Activated CD8-positive, alpha-beta memory T cell treated with anti-CD3 and anti-CD28 coated beads for 36 hours (primary cell): Measurements from ENCODE around the gene RAP1A. TPM values are rescaled to one million over a fixed set of nuclear protein-coding genes. Genes with fewer than 3 reads are reported as not detected.
"Not testable (repeated sequence)": the region's sequence is repeated elsewhere in the genome, so short reads cannot be mapped to it uniquely, and the experiment has no call there.

Source experiments
- CTCF ChIA-PET: fragments of 350-600 bp; sonication (Branson Sonifier 250); formaldehyde crosslinking; loops from one replicate; lab custom pipeline; 2021; ENCODE audit warnings: antibody characterized with exemption; lab: Charles Lee
- POLR2A ChIA-PET: fragments of 350-600 bp; sonication (Branson Sonifier 250); formaldehyde crosslinking; loops from one replicate; lab custom pipeline; 2021; ENCODE audit warnings: antibody characterized with exemption; lab: Charles Lee
- total RNA-seq, 2 experiments: library from RNA; stranded (reverse); gene quantifications; one replicate each; pipeline ENCODE4 v1.2.3, GENCODE V29; 2021

Gene RAP1A
- total RNA-seq, 2 experiments from 2014 or later: 245 to 248 TPM

DNA sequence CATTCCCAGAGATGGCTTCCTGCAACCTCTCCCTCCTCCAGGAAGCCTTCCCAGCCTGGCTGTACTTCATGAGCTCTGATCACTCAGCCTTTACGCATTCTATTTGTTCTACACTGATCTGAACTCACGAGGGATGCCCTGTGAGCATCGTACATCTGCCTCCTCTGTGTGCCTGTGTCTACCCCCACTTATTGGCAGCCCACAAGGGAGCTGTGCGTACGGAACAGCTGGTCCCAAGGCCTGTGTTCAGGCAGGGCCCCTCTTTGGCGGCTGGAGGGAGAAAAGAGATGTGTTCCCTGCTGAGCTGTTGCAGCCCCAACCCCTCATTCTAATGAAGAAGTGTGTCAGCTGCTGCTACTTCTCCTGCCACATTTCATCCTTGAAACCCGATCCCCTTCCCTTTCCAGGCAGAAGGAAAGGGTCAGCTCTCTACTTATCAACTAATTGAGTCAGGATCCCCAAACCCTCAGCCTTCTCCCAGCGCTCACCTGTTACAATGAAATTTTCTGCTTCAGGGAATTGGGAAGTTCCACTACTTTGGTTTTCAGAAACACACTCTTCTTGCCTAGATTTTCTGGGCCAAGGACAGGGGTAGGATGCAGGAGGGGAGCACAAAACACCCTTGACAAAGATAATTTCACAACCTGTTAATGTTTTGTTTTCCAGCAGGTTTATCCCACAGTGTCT lies 116.4 kb downstream of the RAP1A start:
- ChIA-PET POLR2A (no interaction called here), CTCF (interaction anchor here (1.2 kb wide), 1 partner anchor 24 kb away, joined by 3 read pairs; no protein-coding TSS in a partner anchor)

DNA sequence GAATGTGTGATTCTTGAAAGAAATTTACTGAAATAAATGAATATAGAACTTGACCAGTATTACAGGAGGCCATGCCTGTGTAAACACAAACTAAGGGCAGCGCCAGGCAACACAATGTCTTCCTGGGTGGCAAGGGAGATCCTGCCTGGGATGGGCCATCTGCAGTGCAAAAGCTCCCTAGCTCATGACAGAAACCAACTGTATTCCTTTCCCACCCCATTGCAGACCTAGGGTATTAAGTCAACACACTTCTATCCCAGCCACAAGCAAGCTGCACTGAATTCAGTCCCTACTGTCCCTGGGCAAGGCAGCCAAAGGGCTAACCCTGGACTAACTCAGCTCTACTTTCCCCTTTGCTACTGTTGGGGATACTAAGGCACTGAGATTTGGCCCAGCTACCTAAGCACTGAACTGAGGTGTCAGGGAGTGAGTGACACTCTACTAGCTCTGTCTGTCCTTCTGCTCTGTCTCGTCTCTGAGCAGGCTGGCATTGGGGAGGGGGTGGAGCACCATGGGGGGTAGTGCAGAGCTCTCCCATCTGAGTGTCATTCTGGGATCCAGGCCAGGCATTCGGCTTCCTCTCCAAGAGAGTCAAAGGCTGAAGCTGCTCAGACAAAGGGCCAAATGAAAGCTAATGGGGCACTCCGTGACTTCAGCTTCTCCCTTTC lies 117.1 kb downstream of the RAP1A start:
- POLR2A ChIA-PET: interaction anchor here (0.8 kb wide), 1 partner anchor 19 kb away, joined by 5 read pairs; no protein-coding TSS in a partner anchor
- CTCF ChIA-PET: interaction anchor here (1.2 to 3.6 kb wide), 3 partner anchors 11 to 229 kb away, joined by 3 to 19 read pairs (median 8); no protein-coding TSS in a partner anchor

DNA sequence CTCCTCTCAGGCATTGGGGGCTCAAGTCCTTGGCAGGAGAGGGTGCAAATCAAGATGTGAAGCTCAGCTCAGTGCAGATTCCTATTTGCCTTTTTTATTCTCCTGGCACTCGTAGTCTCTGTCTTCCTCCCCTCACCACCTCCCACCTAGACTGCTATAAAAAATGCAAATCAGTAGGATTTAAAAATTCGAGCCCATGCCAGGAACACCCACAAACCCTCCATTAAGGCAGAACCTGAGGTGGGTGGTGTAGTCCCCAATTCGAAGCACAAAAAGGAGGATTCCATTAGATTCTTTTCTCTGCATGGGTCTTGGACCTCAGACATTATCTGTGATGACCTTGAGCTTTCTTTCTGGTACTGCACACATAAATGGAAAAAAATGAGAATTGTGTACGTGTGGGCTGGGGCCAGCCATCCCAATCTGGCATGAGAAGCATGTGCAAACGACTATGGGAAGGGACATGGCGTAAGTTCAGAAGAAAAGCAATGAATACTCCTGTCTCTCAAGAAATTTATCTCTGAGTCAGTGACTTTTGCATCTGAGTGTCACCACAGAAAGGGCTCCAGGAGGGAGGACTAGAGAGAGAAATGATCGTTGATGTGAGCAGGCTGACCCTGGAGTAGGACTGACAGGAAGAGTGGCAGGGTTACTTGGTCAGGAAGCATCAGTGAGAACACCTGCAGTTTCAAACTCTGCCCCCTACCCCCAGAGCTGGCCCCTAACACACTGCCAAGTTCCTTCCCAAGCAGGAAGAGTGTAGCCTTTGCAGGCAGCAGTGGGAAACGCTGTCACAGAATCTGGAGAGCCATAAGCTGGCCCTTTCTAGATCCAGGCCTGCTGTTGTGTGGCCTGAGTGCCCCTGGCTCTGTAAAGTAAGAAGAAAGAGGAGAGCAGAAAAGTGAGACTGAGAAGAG lies 117.9 kb downstream of the RAP1A start:
- CTCF ChIA-PET: interaction anchor here (0.7 to 3.6 kb wide), 4 partner anchors 10 to 230 kb away, joined by 3 to 19 read pairs (median 6); no protein-coding TSS in a partner anchor
- POLR2A ChIA-PET: interaction anchor here (0.8 kb wide), 1 partner anchor 19 kb away, joined by 5 read pairs; no protein-coding TSS in a partner anchor

DNA sequence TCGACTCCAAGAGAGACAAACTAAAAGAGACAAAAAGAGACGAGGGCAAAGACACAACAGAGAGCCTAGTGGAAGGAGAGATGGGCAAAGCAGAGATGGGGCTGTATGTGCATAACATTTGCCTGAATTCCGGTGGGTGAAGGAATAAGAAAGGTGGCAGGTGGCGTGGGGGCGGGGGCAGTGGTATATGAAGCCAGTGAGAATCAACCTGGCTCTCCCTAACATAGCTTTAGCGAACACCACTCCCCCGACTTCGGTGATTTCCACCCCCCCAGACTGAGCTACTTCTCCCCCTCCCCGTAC lies 118.5 kb downstream of the RAP1A start:
- ChIA-PET CTCF (interaction anchor here (0.7 to 3.6 kb wide), 5 partner anchors 9 to 230 kb away, joined by 3 to 19 read pairs (median 4); no protein-coding TSS in a partner anchor), POLR2A (interaction anchor here (1.8 kb wide), 1 partner anchor 17 kb away, joined by 7 read pairs; no protein-coding TSS in a partner anchor)

DNA sequence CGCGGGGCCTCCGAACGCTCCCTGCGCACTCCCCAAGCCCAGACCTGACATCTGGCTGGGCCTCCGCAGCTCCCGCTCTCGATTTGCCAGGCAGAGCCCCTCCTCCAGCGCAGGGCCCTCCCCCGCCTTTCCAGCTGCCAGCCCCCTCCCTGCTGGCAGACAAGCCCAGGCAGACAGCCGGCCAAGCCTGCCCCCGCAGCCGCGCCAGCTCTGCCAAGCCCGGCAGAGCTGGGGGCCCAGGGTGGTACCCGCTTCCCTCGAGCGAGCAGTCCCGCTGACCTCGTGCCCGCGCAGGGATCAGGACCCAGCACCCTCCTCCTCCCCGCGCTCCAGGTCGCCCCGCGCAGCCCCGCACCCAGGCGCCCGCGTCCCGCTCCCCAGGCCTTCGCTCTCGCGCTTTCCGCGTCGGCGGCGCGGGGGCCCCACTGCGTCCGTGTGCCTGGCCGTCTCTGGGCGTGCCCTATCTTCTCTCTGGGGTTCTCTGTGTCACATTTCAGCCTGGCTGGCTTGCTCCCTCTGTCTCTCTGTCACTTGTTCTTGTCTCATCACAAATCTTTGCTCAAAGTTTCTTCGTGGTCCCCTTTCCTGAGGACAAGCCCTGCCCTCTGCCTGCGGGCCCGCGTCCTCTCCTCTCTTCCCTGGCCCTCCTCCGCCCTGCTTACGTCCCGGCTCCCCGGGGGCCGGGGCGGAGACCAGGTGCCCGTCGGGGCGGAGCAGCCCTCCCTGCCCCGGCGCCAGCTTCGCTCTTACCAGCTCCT lies 119.0 kb downstream of the RAP1A start:
- CTCF ChIA-PET: interaction anchor here (0.7 to 3.6 kb wide), 9 partner anchors 9 to 257 kb away, joined by 3 to 19 read pairs (median 4); no protein-coding TSS in a partner anchor
- POLR2A ChIA-PET: interaction anchor here (1.8 kb wide), 1 partner anchor 16 kb away, joined by 7 read pairs; no protein-coding TSS in a partner anchor

DNA sequence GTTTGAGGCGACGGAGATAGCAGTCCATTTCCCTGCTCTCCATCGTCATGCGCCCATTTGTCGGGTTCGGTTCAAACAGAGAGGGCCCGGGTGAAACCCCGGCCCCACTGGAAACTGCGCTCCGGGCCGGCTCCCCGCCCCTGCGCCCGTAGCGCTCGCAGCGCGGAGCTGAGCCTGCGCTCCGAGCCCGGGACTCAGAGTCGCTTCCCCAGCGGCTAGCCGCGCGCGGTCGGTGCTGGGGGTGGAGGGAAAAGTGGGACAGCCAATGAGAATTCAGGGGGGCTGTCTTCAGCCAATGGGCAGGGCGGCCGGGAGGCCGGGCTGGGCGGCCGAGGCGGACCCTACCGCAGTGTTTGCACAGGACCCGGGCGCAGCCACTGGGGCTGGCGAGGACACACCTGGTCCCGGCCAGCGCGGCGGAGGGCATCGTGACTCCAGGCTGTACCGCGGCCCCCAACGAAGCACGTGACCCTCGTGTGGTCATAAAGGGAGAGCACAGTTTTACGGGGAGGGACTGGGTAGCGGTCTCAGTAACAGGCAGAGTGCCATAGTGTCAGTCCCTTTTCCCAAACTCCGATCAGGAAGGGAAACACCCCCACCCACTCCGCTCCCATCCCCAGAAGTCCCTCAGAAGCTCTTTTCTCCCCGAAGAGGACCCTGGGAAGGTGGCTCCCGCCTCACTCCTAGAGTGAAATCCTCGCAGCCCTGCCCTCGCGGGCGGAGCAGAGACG lies 119.8 kb downstream of the RAP1A start, which contains the start of gene INKA2:
INKA2 (minus strand) TSS at position 202 of the 731 bp plus-strand sequence; CDS start at position 49, 153 bp downstream.
- POLR2A ChIA-PET: interaction anchor here (1.0 to 1.8 kb wide), 2 partner anchors 16 to 146 kb away, joined by 3 to 7 read pairs; no protein-coding TSS in a partner anchor
- CTCF ChIA-PET: interaction anchor here (0.7 to 3.6 kb wide), 9 partner anchors 12 to 257 kb away, joined by 3 to 19 read pairs (median 4); no protein-coding TSS in a partner anchor

DNA sequence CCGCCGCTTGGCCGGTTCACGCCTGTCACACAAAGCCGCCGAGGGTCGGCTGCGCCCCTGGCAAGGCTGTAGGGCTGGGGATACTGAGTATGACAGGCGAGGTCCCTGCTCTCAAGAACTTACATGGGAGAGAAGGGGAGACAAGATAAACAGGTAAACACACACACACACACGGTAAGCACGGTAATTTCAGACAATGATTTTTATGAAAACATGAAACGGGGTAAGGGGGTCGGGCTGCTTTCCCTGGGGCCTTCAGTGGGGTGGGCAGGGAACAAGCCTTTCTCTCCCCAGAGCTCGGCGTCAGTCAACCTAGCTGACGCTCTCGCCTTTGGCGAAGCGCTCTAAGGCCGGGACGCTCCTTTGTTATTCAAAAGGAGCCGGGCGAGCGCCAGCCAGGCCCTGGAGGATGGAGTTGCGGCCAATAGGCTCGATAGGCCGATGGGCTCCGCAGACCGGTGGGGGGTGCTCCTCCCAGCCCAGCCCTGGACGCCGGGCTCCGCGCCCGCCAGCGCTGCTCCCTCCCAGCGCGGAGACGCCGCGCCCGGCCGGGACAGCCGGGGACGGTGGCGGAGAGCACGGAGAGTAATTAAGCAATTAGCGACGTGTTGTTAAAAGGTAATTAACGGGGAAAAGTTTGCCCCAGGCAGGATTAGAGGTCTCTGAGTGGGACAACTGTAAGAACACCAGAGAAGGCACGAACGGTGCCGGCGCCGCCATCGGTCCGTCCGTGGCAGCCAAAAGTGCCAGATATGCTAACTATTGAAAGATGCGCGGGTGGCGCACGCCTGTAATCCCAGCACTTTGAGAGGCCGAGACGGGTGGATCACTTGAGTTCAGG lies 120.6 kb downstream of the RAP1A start:
- ChIA-PET POLR2A (interaction anchor here (0.7 to 1.8 kb wide), 3 partner anchors 11 to 147 kb away, joined by 3 to 7 read pairs (median 3); no protein-coding TSS in a partner anchor), CTCF (interaction anchor here (0.7 to 3.6 kb wide), 7 partner anchors 11 to 232 kb away, joined by 3 to 19 read pairs (median 4); no protein-coding TSS in a partner anchor)

DNA sequence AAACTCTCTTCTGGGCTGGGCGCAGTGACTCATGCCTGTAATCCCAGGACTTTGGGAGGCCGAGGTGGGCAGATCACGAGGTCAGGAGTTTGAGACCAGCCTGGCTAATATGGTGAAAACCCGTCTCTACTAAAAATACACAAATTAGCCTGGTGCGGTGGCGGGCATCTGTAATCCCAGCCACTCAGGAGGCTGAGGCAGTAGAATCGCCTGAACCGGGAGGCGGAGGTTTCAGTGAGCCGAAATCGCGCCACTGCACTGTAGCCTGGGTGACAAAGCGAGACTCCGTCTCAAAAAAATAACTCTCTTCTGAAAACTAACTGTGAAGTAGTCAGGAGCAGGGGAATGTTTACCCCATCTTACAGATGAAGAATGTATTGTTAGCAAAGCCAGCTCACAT lies 122.7 kb downstream of the RAP1A start:
- POLR2A ChIA-PET: not testable (repeated sequence)

DNA sequence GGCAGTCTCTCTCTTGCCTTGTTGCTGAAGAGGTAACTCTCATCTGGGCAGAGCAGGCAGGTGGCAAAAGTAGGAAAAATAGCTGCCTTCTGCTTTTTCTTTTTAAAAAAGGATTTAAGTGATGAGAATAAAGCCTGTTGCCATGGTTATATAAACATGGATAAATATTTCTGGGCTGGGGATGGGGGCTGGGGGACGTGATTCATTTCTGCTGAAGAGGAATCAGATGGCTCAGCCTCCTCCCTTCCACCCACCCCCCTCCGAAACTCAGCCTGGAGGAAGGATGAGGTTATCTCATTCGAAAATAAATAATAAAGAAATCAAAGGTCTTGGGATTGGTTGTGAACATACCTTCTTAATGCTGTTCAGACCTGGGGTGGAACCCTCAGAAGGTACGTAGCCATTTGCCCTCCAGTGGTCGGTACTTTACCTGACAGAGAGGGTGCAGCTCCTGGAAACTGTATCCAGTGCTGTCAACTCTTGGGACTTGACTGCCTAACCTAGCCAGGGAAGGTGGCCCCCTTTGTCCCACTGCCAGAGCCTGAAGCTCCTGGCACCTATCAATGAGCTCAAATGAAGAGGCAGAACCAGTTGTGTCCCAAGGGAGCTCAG lies 123.5 kb downstream of the RAP1A start:
- ChIA-PET CTCF (interaction anchor here (0.9 to 1.6 kb wide), 3 partner anchors 11 to 235 kb away, joined by 3 to 6 read pairs (median 3); no protein-coding TSS in a partner anchor), POLR2A (no interaction called here)

More for the DNA sequence above, 122.7 kb downstream of the RAP1A start:
- CTCF ChIA-PET: interaction anchor here (1.5 kb wide), 1 partner anchor 234 kb away, joined by 3 read pairs; no protein-coding TSS in a partner anchor

DNA sequence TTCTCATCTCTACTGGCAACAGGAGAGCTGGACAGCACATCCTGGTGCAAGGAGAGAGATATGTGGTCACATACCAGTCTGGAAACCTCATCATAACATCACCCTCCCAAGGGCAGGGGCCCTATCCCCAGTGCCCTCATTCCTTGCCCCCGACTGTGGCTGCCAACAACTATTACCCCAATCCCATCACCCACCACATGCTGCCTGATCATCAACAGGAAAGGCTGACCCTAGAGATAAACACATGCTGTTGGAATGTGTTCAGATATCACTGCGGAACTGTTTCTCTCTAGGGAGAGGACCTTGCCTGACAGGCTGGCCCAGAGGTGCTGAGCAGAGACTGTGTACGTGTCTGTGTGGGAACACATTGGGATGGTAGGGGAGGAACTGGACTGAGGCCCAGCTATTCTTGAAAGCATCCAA lies 124.1 kb downstream of the RAP1A start:
- ChIA-PET POLR2A (no interaction called here), CTCF (interaction anchor here (0.7 to 1.6 kb wide), 4 partner anchors 11 to 263 kb away, joined by 3 to 6 read pairs (median 3); no protein-coding TSS in a partner anchor)

DNA sequence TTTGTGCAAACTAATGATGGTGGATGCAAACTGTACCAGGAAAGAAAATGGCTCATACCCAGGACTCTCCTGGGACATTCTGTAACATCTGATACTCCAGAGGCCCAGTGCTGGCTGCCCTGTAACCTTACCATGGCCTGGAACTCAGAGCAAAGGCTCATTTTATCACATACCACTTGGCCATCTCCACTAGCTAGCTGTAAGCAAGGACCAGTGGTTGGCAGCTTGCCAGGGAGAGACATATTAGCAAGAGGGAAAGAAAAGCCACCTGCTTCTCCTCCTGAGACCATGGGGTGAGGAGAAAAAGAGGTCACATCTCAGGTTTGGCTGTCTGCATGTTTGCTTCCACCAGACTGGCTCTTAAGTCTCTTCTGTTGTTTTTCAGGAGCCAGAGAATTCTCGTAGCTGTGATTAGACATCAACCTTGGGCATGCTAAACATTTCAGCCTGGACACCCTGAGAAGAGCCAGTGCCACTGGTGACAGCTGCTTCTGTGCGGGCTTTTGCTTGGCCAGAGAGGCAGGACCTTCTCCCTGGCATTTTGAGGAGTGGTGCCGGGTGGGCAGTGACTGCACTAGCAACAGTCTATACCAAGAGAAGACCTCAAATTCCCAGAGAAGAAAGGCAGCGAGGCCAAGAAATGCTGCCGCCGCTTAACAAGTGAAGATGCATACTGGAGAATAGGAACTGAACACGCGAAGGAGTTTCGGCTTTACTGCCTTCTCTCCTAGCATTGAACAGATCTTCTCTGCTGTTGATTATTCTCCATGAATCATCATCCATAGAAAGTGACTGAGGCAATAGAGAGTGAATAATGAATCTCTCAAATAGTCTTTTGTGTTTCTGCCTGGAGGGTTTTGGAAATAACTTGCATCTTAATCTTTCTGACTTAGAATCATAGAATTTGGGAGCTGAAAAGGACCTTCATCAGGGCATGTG lies 126.4 kb downstream of the RAP1A start:
- CTCF ChIA-PET: interaction anchor here (1.3 to 2.2 kb wide), 3 partner anchors 9 to 264 kb away, joined by 3 to 14 read pairs (median 4); no protein-coding TSS in a partner anchor
- POLR2A ChIA-PET: interaction anchor here (1.5 kb wide), 1 partner anchor 9 kb away, joined by 4 read pairs; no protein-coding TSS in a partner anchor

DNA sequence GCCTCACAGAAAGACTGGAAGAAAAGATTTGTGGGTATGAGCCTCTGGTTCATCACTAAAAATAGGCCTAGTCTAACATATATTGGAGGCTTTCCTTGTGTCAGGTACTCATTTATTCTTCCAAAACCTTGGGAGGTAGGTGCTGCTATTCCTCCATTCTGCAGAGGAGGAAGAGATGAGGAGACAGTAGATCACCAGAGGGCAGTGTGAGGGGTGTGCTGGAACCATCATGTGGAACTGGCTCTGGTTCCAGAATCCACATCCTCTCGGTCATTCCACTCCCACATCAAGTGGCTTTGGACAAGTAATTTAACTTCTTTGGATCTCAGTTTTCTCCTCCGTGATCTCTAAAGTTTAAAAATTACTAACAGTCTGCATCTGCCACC lies 127.0 kb downstream of the RAP1A start:
- ChIA-PET CTCF (interaction anchor here (0.6 to 2.2 kb wide), 10 partner anchors 8 to 271 kb away, joined by 3 to 14 read pairs (median 4); no protein-coding TSS in a partner anchor), POLR2A (no interaction called here)

DNA sequence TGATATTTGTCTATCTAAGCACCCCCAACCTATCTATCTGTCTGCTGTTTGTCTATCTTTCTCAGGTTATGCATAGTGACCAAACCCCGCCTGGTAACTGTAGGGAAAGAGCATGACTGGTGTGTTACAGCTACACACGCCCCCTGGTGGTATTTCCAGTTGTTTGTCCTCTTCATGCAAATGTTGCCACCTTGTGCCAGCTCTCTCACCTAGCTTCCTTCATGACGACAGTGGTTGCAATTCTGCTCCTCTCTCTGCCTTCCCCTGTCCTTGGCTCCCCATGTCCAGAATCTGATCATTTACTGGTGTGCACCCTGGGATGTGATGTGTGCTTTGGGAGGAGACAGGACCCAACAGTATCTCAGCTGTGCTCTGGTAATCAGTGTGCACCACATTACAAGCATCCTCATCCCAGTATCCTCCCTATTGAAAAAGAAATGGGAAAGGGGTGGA lies 127.7 kb downstream of the RAP1A start:
- POLR2A ChIA-PET: no interaction called here
- CTCF ChIA-PET: interaction anchor here (0.6 to 2.2 kb wide), 9 partner anchors 10 to 272 kb away, joined by 3 to 14 read pairs (median 4); no protein-coding TSS in a partner anchor

DNA sequence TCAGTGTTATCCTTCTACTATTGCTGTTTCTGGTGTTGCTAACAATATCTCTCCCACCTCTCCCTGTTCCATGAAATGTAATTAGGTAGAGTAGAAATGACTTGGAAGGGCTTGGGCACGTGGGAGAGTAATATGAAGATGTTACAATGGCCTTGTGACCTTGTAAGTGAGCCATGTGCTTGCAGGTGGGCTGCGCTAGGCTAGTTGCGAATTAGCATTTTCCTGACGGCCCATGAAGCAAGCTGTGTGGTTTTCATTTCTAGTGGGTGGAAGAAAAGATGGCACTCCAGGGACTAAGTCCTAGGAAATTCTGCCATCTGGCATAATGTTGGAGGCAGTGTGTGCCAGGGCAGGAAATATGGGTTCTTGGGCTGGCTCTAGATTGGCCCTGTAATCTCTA lies 128.4 kb downstream of the RAP1A start:
- ChIA-PET CTCF (interaction anchor here (0.6 to 2.2 kb wide), 8 partner anchors 10 to 272 kb away, joined by 3 to 14 read pairs (median 6); no protein-coding TSS in a partner anchor), POLR2A (interaction anchor here (0.6 kb wide), 2 partner anchors 155 to 300 kb away, joined by 3 read pairs; no protein-coding TSS in a partner anchor)
